ENCODE data around the gene BRD8. TPM values are rescaled to one million over a fixed set of nuclear protein-coding genes. Genes with fewer than 3 reads are reported as not detected.

Gene BRD8
- total RNA-seq, 1 experiment from 2014 or later: 73.4 TPM

DNA sequence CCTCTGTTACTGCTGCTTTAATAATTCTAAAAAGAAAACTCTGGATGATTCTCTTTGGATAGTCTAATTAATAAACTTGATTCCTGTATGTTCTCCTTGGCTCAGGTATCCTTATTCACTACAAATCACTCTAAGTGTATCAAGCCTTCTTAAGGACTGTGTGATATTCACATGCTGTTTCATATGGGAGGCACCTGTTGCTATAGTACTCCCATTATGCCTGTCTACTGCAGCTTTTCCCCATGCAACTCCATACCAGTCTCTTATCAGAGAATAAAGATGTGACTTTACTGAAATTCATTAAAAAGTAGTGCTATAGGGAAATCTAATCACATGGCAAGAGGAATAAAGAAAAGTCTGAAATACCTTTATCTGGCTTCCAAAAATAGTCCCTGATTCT lies 14.7 kb downstream of the BRD8 start:
- Mint-ChIP-seq H3K27ac (no peak overlapping the region), H3K4me3 (no peak overlapping the region), H3K4me1 (no peaks in the 10 kb centered on the region), H3K9me3 (no peaks in the 10 kb centered on the region), H3K36me3 (peaks cover 93% of the 10 kb centered on the region), H3K27me3 (ENCODE audit: low read depth) (no peaks in the 10 kb centered on the region)
- ChIA-PET CTCF (no interaction called here), POLR2A (no interaction called here)
- TF ChIP-seq NFYB (CRISPR knock-in tag; conservative IDR thresholded peaks at IDR 0.05; ENCODE audit: low read depth) (no peak), ELF4 (CRISPR knock-in tag; IDR thresholded peaks at IDR 0.05; ENCODE audit: low read depth) (no peak)
- TF ChIP-seq, protein P1, sequence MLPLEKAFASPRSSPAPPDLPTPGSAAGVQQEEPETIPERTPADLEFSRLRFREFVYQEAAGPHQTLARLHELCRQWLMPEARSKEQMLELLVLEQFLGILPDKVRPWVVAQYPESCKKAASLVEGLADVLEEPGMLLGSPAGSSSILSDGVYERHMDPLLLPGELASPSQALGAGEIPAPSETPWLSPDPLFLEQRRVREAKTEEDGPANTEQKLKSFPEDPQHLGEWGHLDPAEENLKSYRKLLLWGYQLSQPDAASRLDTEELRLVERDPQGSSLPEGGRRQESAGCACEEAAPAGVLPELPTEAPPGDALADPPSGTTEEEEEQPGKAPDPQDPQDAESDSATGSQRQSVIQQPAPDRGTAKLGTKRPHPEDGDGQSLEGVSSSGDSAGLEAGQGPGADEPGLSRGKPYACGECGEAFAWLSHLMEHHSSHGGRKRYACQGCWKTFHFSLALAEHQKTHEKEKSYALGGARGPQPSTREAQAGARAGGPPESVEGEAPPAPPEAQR (CRISPR knock-in tag; IDR thresholded peaks at IDR 0.05): no peak
- no peak for ATAC-seq
- DNase-seq (ENCODE audit: low spot score): no peak

DNA sequence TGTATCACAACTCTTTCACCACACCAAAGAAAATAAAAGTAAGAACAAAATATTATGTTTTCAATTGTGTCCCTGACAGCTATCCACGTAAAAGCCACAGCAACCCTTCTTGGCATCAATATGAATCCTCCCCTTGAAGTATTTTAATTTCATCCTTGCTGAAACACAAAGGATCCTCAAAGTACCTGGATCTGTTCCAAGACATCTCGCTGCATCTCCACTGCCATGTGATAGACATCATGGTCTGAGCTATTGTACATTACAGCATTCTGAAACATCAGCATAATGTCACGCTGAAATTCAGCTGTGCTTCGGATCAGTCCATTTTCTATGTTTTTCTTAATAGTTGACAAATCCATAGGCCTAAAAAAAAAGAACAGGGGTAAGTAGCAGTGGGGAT lies 17.7 kb downstream of the BRD8 start:
- DNase-seq (ENCODE audit: low spot score): no peak
- peaks cover 90% of the 10 kb centered on the region for H3K36me3 Mint-ChIP-seq
- H3K9me3 Mint-ChIP-seq: no peaks in the 10 kb centered on the region
- H3K27ac Mint-ChIP-seq: no peak overlapping the region
- ATAC-seq: no peak
- no peak overlapping the region for H3K4me3 Mint-ChIP-seq
- H3K27me3 Mint-ChIP-seq (ENCODE audit: low read depth): no peaks in the 10 kb centered on the region
- ChIA-PET CTCF (no interaction called here), POLR2A (no interaction called here)
- no peak for TF ChIP-seq ELF4 (CRISPR knock-in tag; IDR thresholded peaks at IDR 0.05; ENCODE audit: low read depth)
- TF ChIP-seq ZNF219 (CRISPR knock-in tag; IDR thresholded peaks at IDR 0.05; ENCODE audit: borderline replicate concordance): no peak
- no peak for TF ChIP-seq SMAD3 (CRISPR knock-in tag; IDR thresholded peaks at IDR 0.05; ENCODE audit: borderline replicate concordance)
- TF ChIP-seq, protein P2, sequence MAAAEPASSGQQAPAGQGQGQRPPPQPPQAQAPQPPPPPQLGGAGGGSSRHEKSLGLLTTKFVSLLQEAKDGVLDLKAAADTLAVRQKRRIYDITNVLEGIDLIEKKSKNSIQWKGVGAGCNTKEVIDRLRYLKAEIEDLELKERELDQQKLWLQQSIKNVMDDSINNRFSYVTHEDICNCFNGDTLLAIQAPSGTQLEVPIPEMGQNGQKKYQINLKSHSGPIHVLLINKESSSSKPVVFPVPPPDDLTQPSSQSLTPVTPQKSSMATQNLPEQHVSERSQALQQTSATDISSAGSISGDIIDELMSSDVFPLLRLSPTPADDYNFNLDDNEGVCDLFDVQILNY (CRISPR knock-in tag; IDR thresholded peaks at IDR 0.05): no peak
- TF ChIP-seq, protein P3, sequence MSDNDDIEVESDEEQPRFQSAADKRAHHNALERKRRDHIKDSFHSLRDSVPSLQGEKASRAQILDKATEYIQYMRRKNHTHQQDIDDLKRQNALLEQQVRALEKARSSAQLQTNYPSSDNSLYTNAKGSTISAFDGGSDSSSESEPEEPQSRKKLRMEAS (CRISPR knock-in tag; IDR thresholded peaks at IDR 0.05): no peak
- TF ChIP-seq ATF1 (CRISPR knock-in tag; IDR thresholded peaks at IDR 0.05): no peak
- no peak for TF ChIP-seq ZNF263 (CRISPR knock-in tag; IDR thresholded peaks at IDR 0.05; ENCODE audit: low read depth)
- no peak for TF ChIP-seq FOXK1 (CRISPR knock-in tag; IDR thresholded peaks at IDR 0.05)
- TF ChIP-seq, protein P4, sequence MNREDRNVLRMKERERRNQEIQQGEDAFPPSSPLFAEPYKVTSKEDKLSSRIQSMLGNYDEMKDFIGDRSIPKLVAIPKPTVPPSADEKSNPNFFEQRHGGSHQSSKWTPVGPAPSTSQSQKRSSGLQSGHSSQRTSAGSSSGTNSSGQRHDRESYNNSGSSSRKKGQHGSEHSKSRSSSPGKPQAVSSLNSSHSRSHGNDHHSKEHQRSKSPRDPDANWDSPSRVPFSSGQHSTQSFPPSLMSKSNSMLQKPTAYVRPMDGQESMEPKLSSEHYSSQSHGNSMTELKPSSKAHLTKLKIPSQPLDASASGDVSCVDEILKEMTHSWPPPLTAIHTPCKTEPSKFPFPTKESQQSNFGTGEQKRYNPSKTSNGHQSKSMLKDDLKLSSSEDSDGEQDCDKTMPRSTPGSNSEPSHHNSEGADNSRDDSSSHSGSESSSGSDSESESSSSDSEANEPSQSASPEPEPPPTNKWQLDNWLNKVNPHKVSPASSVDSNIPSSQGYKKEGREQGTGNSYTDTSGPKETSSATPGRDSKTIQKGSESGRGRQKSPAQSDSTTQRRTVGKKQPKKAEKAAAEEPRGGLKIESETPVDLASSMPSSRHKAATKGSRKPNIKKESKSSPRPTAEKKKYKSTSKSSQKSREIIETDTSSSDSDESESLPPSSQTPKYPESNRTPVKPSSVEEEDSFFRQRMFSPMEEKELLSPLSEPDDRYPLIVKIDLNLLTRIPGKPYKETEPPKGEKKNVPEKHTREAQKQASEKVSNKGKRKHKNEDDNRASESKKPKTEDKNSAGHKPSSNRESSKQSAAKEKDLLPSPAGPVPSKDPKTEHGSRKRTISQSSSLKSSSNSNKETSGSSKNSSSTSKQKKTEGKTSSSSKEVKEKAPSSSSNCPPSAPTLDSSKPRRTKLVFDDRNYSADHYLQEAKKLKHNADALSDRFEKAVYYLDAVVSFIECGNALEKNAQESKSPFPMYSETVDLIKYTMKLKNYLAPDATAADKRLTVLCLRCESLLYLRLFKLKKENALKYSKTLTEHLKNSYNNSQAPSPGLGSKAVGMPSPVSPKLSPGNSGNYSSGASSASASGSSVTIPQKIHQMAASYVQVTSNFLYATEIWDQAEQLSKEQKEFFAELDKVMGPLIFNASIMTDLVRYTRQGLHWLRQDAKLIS (CRISPR knock-in tag; IDR thresholded peaks at IDR 0.05; ENCODE audit: borderline replicate concordance): no peak
- no peak for TF ChIP-seq TEAD4 (CRISPR knock-in tag; IDR thresholded peaks at IDR 0.05)
- no peak for TF ChIP-seq MXD4 (CRISPR knock-in tag; IDR thresholded peaks at IDR 0.05; ENCODE audit: borderline replicate concordance)
- TF ChIP-seq ZNF232 (CRISPR knock-in tag; IDR thresholded peaks at IDR 0.05): no peak
- no peak for TF ChIP-seq ZNF416 (CRISPR knock-in tag; IDR thresholded peaks at IDR 0.05)
- no peaks in the 10 kb centered on the region for H3K4me1 Mint-ChIP-seq

DNA sequence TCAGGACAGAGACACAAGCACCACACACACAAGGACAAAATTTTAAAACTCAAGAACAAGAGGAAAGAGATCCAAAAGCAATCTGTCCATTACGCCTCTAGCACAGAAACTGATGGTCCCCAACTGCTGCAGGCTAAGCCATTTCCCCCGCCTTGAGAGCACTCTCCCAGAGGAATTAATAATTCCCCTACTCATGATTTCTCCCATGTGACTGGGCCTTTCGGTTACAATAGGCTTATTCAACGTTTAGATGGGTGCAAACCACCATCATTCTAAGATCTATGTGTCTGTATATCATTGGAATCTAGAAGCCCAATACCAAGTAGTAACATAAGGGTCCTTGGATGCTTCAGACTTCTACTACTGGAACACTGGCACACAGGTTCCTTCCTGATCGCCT lies 18.8 kb downstream of the BRD8 start:
- no peak for ATAC-seq
- Mint-ChIP-seq H3K27me3 (ENCODE audit: low read depth) (no peaks in the 10 kb centered on the region), H3K9me3 (no peaks in the 10 kb centered on the region), H3K36me3 (peaks cover 79% of the 10 kb centered on the region), H3K4me1 (no peaks in the 10 kb centered on the region), H3K4me3 (no peak overlapping the region), H3K27ac (no peak overlapping the region)
- CTCF ChIA-PET: no interaction called here
- DNase-seq (ENCODE audit: low spot score): no peak
- POLR2A ChIA-PET: no interaction called here
- TF ChIP-seq, protein P5, sequence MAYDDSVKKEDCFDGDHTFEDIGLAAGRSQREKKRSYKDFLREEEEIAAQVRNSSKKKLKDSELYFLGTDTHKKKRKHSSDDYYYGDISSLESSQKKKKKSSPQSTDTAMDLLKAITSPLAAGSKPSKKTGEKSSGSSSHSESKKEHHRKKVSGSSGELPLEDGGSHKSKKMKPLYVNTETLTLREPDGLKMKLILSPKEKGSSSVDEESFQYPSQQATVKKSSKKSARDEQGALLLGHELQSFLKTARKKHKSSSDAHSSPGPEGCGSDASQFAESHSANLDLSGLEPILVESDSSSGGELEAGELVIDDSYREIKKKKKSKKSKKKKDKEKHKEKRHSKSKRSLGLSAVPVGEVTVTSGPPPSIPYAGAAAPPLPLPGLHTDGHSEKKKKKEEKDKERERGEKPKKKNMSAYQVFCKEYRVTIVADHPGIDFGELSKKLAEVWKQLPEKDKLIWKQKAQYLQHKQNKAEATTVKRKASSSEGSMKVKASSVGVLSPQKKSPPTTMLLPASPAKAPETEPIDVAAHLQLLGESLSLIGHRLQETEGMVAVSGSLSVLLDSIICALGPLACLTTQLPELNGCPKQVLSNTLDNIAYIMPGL (CRISPR knock-in tag; IDR thresholded peaks at IDR 0.05): no peak
- TF ChIP-seq CREM (CRISPR knock-in tag; IDR thresholded peaks at IDR 0.05) (no peak), ZBTB21 (CRISPR knock-in tag; IDR thresholded peaks at IDR 0.05; ENCODE audit: borderline replicate concordance) (no peak), TCF7 (CRISPR knock-in tag; IDR thresholded peaks at IDR 0.05; ENCODE audit: low read depth) (no peak), MXD4 (CRISPR knock-in tag; IDR thresholded peaks at IDR 0.05; ENCODE audit: borderline replicate concordance) (no peak), RELA (CRISPR knock-in tag; IDR thresholded peaks at IDR 0.05; ENCODE audit: borderline replicate concordance) (no peak)
- TF ChIP-seq, protein P6, sequence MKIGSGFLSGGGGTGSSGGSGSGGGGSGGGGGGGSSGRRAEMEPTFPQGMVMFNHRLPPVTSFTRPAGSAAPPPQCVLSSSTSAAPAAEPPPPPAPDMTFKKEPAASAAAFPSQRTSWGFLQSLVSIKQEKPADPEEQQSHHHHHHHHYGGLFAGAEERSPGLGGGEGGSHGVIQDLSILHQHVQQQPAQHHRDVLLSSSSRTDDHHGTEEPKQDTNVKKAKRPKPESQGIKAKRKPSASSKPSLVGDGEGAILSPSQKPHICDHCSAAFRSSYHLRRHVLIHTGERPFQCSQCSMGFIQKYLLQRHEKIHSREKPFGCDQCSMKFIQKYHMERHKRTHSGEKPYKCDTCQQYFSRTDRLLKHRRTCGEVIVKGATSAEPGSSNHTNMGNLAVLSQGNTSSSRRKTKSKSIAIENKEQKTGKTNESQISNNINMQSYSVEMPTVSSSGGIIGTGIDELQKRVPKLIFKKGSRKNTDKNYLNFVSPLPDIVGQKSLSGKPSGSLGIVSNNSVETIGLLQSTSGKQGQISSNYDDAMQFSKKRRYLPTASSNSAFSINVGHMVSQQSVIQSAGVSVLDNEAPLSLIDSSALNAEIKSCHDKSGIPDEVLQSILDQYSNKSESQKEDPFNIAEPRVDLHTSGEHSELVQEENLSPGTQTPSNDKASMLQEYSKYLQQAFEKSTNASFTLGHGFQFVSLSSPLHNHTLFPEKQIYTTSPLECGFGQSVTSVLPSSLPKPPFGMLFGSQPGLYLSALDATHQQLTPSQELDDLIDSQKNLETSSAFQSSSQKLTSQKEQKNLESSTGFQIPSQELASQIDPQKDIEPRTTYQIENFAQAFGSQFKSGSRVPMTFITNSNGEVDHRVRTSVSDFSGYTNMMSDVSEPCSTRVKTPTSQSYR (CRISPR knock-in tag; IDR thresholded peaks at IDR 0.05): no peak
- TF ChIP-seq, protein P2 (CRISPR knock-in tag; IDR thresholded peaks at IDR 0.05): no peak
